GM12878 (cell line): ENCODE data around the gene MSLN.

Source experiments
- CTCF ChIP-seq, 3 experiments: IDR thresholded peaks in 2 of 3; conservative IDR thresholded peaks in 1 of 3; 2 replicates each; pipeline ENCODE4 v1.5.1; 2011; ENCODE audit warnings: low read depth in 3 of 3, low read length in 3 of 3, mild to moderate bottlenecking in 3 of 3, control low read depth in 2 of 3, moderate library complexity in 2 of 3, inconsistent platforms in 1 of 3, mixed read lengths in 1 of 3; ENCODE audit not compliant: control insufficient read depth in 2 of 3, insufficient read depth in 1 of 3; ENCODE audit errors: extremely low read depth in 1 of 3
- JUNB ChIP-seq: IDR thresholded peaks from 2 replicates; pipeline ENCODE4 v1.6.1; 2016; ENCODE audit warnings: antibody characterized with exemption, mild to moderate bottlenecking
- SIN3A ChIP-seq: IDR thresholded peaks from 2 replicates; pipeline ENCODE4 v1.6.1; 2012; ENCODE audit warnings: low read depth, low read length, improper control_type of control experiment

- TF ChIP-seq CTCF (IDR thresholded peaks at IDR 0.05 in 2 of 3, conservative IDR thresholded peaks at IDR 0.05 in 1 of 3; ENCODE audit: control insufficient read depth in 2 of 3, extremely low read depth in 1 of 3, insufficient read depth in 1 of 3, low read depth in 3 of 3, low read length in 3 of 3) (peak; percentile 85 to 99 (median 94); a peak in 5 of 6 replicates), SIN3A (peak; percentile 95), JUNB (no peak)
Measured at GRCh38 chr16:740764-741505, 19.6 kb upstream of the MSLN start, which contains the start of gene CIAO3.
